ENCODE results near the gene GRIA4. TPM values are rescaled to one million over a fixed set of nuclear protein-coding genes. Genes with fewer than 3 reads are reported as not detected.
A peak's percentile ranks its signal among the peaks of the same experiment; 100 is the strongest.

The GRIA4 gene
- total RNA-seq, 1 donor: 5.2 TPM

GRCh38 chr11:105948918-105949590, 339.2 kb downstream of the GRIA4 start:
- peak; percentile 37 for DNase-seq (ENCODE audit: low read depth)
- TF ChIP-seq CTCF (IDR thresholded peaks at IDR 0.05; ENCODE audit: insufficient read depth, low read depth, low read length): no peak
- no peak overlapping the region for H3K4me3 ChIP-seq (ENCODE audit: low read depth, low read length)

GRCh38 chr11:105953886-105954285, 344.0 kb downstream of the GRIA4 start:
- TF ChIP-seq CTCF (IDR thresholded peaks at IDR 0.05; ENCODE audit: insufficient read depth, low read depth, low read length): no peak
- no peak for DNase-seq (ENCODE audit: low read depth)
- H3K4me3 ChIP-seq (ENCODE audit: low read depth, low read length): no peak overlapping the region

GRCh38 chr11:105960252-105961245, 350.7 kb downstream of the GRIA4 start:
- no peak for TF ChIP-seq CTCF (IDR thresholded peaks at IDR 0.05; ENCODE audit: insufficient read depth, low read depth, low read length)
- H3K4me3 ChIP-seq (ENCODE audit: low read depth, low read length): peak overlapping the region; percentile 41
- peak; percentile 6 for DNase-seq (ENCODE audit: low read depth)

- H3K4me3 ChIP-seq (ENCODE audit: low read depth, low read length): no peak overlapping the region
- peak; percentile 2 for DNase-seq (ENCODE audit: low read depth)
- no peak for TF ChIP-seq CTCF (IDR thresholded peaks at IDR 0.05; ENCODE audit: insufficient read depth, low read depth, low read length)
Observed at GRCh38 chr11:105968021-105968697, 358.3 kb downstream of the GRIA4 start.

GRCh38 chr11:105969756-105970155, 359.9 kb downstream of the GRIA4 start:
- no peak for DNase-seq (ENCODE audit: low read depth)
- no peak overlapping the region for H3K4me3 ChIP-seq (ENCODE audit: low read depth, low read length)
- TF ChIP-seq CTCF (IDR thresholded peaks at IDR 0.05; ENCODE audit: insufficient read depth, low read depth, low read length): no peak

- no peak overlapping the region for H3K4me3 ChIP-seq (ENCODE audit: low read depth, low read length)
- DNase-seq (ENCODE audit: low read depth): peak; percentile 5
- TF ChIP-seq CTCF (IDR thresholded peaks at IDR 0.05; ENCODE audit: insufficient read depth, low read depth, low read length): no peak
Observed at GRCh38 chr11:105975128-105975527, 365.3 kb downstream of the GRIA4 start.
